ENCODE results near the gene NXF3.
"Not testable (repeated sequence)": the region's sequence is repeated elsewhere in the genome, so short reads cannot be mapped to it uniquely, and the experiment has no call there.

The NXF3 gene

GRCh38 chrX:103107836-103108235 is 14.9 kb upstream of the NXF3 start:
- Histone ChIP-seq H3K27ac (no peak overlapping the region), H3K9ac (no peak overlapping the region), H3K27me3 (ENCODE audit: control insufficient read depth, insufficient read depth, low read length) (no peaks in the 10 kb centered on the region), H3K36me3 (ENCODE audit: control insufficient read depth, insufficient read depth, low read length) (no peaks in the 10 kb centered on the region), H2AFZ (no peak overlapping the region), H3K4me3 (ENCODE audit: low read depth, low read length) (no peak overlapping the region), H3K9me3 (ENCODE audit: control insufficient read depth, low read length) (no peaks in the 10 kb centered on the region), H3K79me2 (no peaks in the 10 kb centered on the region), H3K4me1 (no peaks in the 10 kb centered on the region), H3K4me2 (ENCODE audit: low read length) (no peak overlapping the region)
- TF ChIP-seq CTCF (IDR thresholded peaks at IDR 0.05) = no peak

GRCh38 chrX:103107227-103107737 is 14.3 kb upstream of the NXF3 start:
- not testable (repeated sequence) for H3K4me3 ChIP-seq (ENCODE audit: low read depth, low read length); H2AFZ ChIP-seq; H3K79me2 ChIP-seq; H3K27me3 ChIP-seq (ENCODE audit: control insufficient read depth, insufficient read depth, low read length); H3K36me3 ChIP-seq (ENCODE audit: control insufficient read depth, insufficient read depth, low read length); H3K4me2 ChIP-seq (ENCODE audit: low read length); H3K4me1 ChIP-seq; H3K9ac ChIP-seq; H3K9me3 ChIP-seq (ENCODE audit: control insufficient read depth, low read length); H3K27ac ChIP-seq

- not testable (repeated sequence) for H3K4me1 ChIP-seq, H2AFZ ChIP-seq
These were observed 11.4 kb upstream of the NXF3 start for GRCh38 chrX:103104370-103104769.

GRCh38 chrX:103103866-103104265 is 10.9 kb upstream of the NXF3 start:
- not testable (repeated sequence) for H3K9me3 ChIP-seq (ENCODE audit: control insufficient read depth, low read length); H3K9ac ChIP-seq; H3K4me3 ChIP-seq (ENCODE audit: low read depth, low read length); H3K27me3 ChIP-seq (ENCODE audit: control insufficient read depth, insufficient read depth, low read length); H3K27ac ChIP-seq; H3K4me1 ChIP-seq; H2AFZ ChIP-seq; H3K4me2 ChIP-seq (ENCODE audit: low read length); H3K79me2 ChIP-seq; H3K36me3 ChIP-seq (ENCODE audit: control insufficient read depth, insufficient read depth, low read length)

More at GRCh38 chrX:103104370-103104769, 11.4 kb upstream of the NXF3 start:
- H3K79me2 ChIP-seq; H3K27me3 ChIP-seq (ENCODE audit: control insufficient read depth, insufficient read depth, low read length); H3K9me3 ChIP-seq (ENCODE audit: control insufficient read depth, low read length); H3K27ac ChIP-seq; H3K4me3 ChIP-seq (ENCODE audit: low read depth, low read length); H3K4me2 ChIP-seq (ENCODE audit: low read length); H3K9ac ChIP-seq; H3K36me3 ChIP-seq (ENCODE audit: control insufficient read depth, insufficient read depth, low read length): not testable (repeated sequence)

- Histone ChIP-seq H3K4me2 (ENCODE audit: low read length) (no peak overlapping the region), H3K4me1 (no peaks in the 10 kb centered on the region), H3K36me3 (ENCODE audit: control insufficient read depth, insufficient read depth, low read length) (no peaks in the 10 kb centered on the region), H3K79me2 (no peaks in the 10 kb centered on the region), H3K9me3 (ENCODE audit: control insufficient read depth, low read length) (no peaks in the 10 kb centered on the region), H3K27me3 (ENCODE audit: control insufficient read depth, insufficient read depth, low read length) (no peaks in the 10 kb centered on the region), H3K27ac (peak overlapping the region; percentile 71), H3K9ac (no peak overlapping the region), H3K4me3 (ENCODE audit: low read depth, low read length) (no peak overlapping the region), H2AFZ (peak overlapping the region; percentile 73)
- no peak for TF ChIP-seq CTCF (IDR thresholded peaks at IDR 0.05)
These were observed 8.5 kb upstream of the NXF3 start for GRCh38 chrX:103101299-103102042.

GRCh38 chrX:103100484-103100883 is 7.5 kb upstream of the NXF3 start:
- Histone ChIP-seq H3K27ac (no peak overlapping the region), H3K4me1 (no peaks in the 10 kb centered on the region), H3K4me2 (ENCODE audit: low read length) (no peak overlapping the region), H2AFZ (no peak overlapping the region), H3K4me3 (ENCODE audit: low read depth, low read length) (no peak overlapping the region), H3K27me3 (ENCODE audit: control insufficient read depth, insufficient read depth, low read length) (no peaks in the 10 kb centered on the region), H3K36me3 (ENCODE audit: control insufficient read depth, insufficient read depth, low read length) (no peaks in the 10 kb centered on the region), H3K79me2 (no peaks in the 10 kb centered on the region), H3K9me3 (ENCODE audit: control insufficient read depth, low read length) (no peaks in the 10 kb centered on the region), H3K9ac (no peak overlapping the region)
- no peak for TF ChIP-seq CTCF (IDR thresholded peaks at IDR 0.05)

Measured in parathyroid adenoma (tissue), 2 donors.